Activated CD8-positive, alpha-beta T cell treated with anti-CD3 and anti-CD28 coated beads for 36 hours (primary cell): ENCODE data around the gene GNA12. TPM values are rescaled to one million over a fixed set of nuclear protein-coding genes. Genes with fewer than 3 reads are reported as not detected.
A peak's percentile ranks its signal among the peaks of the same experiment; 100 is the strongest.

Experiments
- ATAC-seq: fragments of 200-7000 bp; cut with Tn5 transposase; one replicate; pipeline ENCODE4 v1.10.0; 2021; ENCODE audit warnings: mild to moderate bottlenecking, moderate library complexity
- CTCF ChIA-PET: fragments of 350-600 bp; sonication (Branson Sonifier 250); formaldehyde crosslinking; loops from one replicate; lab custom pipeline; 2021; ENCODE audit warnings: antibody characterized with exemption; lab: Charles Lee
- POLR2A ChIA-PET: fragments of 350-600 bp; sonication (Branson Sonifier 250); formaldehyde crosslinking; loops from one replicate; lab custom pipeline; 2021; ENCODE audit warnings: antibody characterized with exemption; lab: Charles Lee
- DNase-seq: peaks from one replicate; pipeline ENCODE4 v3.0.0-alpha.2; 2020
- H3K27ac Mint-ChIP-seq: one replicate; pipeline ENCODE4 v1.8.0; 2021; ENCODE audit warnings: mild to moderate bottlenecking, mixed read lengths
- H3K27me3 Mint-ChIP-seq: one replicate; pipeline ENCODE4 v1.8.0; 2021; ENCODE audit warnings: mixed read lengths
- H3K36me3 Mint-ChIP-seq: one replicate; pipeline ENCODE4 v1.8.0; 2021; ENCODE audit warnings: low read depth, mixed read lengths
- H3K4me1 Mint-ChIP-seq: one replicate; pipeline ENCODE4 v1.8.0; 2021; ENCODE audit warnings: low read depth, mixed read lengths
- H3K4me3 Mint-ChIP-seq: one replicate; pipeline ENCODE4 v1.8.0; 2021; ENCODE audit warnings: mild to moderate bottlenecking, moderate library complexity, mixed read lengths
- H3K9me3 Mint-ChIP-seq: one replicate; pipeline ENCODE4 v1.8.0; 2021; ENCODE audit warnings: mixed read lengths
- intact Hi-C: fragments of 100-400 bp; cut with micrococcal nuclease; formaldehyde crosslinking; loops from one replicate; pipeline ENCODE4 v1.10.0; 2022
- total RNA-seq, 2 experiments: library from RNA; stranded (reverse); gene quantifications; one replicate each; pipeline ENCODE4 v1.2.3, GENCODE V29; 2021
- TF ChIP-seq, protein P1 (sequence below): fragments of 200-600 bp; IDR thresholded peaks from one replicate; pipeline ENCODE4 v1.8.0; 2022; ENCODE audit warnings: antibody characterized with exemption, mild to moderate bottlenecking

GNA12 gene
- total RNA-seq, 2 experiments from 2014 or later: 21.0 to 21.1 TPM

DNA sequence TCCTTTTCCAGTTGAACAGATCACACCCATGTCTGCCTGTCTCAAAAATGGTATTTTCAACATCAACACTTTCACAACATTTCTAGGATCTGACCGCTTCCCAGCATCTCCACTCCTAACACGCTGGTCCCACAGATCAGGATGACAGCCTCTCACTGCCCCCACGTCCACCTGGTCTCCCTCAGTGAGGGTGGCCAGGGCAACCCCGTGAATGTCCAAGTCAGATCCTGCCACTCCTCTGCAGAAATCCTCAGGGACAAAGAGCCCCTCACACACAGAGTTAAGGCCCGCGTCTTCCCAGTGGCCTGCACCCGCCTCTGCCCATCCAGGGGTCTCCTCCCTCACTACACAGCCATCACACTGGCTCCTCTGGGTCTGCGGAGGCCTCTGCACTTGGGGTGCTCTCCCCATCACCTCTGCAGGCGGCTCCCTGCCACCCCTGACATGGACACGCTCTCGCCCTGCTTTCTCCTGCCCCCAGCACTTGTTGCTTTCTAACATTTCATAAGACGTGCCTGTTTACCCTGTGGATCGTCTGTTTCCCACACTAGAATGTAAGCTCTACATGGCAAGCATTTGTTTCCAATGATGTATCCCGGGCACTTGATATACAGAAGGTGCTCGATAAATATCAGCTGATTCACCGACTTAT lies 20.0 kb downstream of the GNA12 start:
- TF ChIP-seq, protein P1, sequence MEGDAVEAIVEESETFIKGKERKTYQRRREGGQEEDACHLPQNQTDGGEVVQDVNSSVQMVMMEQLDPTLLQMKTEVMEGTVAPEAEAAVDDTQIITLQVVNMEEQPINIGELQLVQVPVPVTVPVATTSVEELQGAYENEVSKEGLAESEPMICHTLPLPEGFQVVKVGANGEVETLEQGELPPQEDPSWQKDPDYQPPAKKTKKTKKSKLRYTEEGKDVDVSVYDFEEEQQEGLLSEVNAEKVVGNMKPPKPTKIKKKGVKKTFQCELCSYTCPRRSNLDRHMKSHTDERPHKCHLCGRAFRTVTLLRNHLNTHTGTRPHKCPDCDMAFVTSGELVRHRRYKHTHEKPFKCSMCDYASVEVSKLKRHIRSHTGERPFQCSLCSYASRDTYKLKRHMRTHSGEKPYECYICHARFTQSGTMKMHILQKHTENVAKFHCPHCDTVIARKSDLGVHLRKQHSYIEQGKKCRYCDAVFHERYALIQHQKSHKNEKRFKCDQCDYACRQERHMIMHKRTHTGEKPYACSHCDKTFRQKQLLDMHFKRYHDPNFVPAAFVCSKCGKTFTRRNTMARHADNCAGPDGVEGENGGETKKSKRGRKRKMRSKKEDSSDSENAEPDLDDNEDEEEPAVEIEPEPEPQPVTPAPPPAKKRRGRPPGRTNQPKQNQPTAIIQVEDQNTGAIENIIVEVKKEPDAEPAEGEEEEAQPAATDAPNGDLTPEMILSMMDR: no peak
- ChIA-PET CTCF (no interaction called here), POLR2A (interaction anchor here (0.6 kb wide), 1 partner anchor 125 kb away, joined by 3 read pairs; no protein-coding TSS in a partner anchor)
- DNase-seq: no peak
- Mint-ChIP-seq H3K4me1 (peaks cover 39% of the 10 kb centered on the region), H3K27me3 (no peaks in the 10 kb centered on the region), H3K36me3 (no peaks in the 10 kb centered on the region), H3K4me3 (no peak overlapping the region), H3K27ac (no peak overlapping the region), H3K9me3 (no peaks in the 10 kb centered on the region)
- intact Hi-C loops: no loop called here
- ATAC-seq: no peak

DNA sequence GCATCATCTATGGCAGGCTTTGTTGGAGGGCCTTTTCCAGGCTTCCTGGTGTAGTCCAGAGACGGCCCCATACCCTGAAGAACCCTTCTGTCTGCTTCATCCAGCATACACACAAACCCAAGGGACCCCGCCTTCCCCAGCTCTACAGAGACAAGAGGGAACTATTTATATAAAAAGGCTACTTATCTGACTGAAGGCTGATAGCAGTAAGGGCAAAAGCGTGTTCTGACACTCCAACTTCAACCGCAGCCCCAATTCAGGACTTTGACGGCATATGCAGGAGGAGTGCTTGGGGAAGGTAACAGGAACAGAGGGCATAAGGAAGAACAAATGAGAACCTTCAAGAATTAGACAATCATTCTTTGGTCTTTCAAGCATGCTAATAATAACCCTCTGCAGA lies 21.0 kb downstream of the GNA12 start:
- ChIA-PET CTCF (interaction anchor here (0.6 to 1.1 kb wide), 2 partner anchors 37 to 141 kb away, joined by 3 read pairs; no protein-coding TSS in a partner anchor), POLR2A (interaction anchor here (0.5 to 0.6 kb wide), 2 partner anchors 105 to 142 kb away, joined by 3 read pairs; no protein-coding TSS in a partner anchor)
- intact Hi-C loops: no loop called here
- TF ChIP-seq, protein P1: no peak
- Mint-ChIP-seq H3K27me3 (no peaks in the 10 kb centered on the region), H3K9me3 (no peaks in the 10 kb centered on the region), H3K36me3 (no peaks in the 10 kb centered on the region), H3K4me3 (no peak overlapping the region), H3K27ac (no peak overlapping the region), H3K4me1 (peaks cover 44% of the 10 kb centered on the region)
- DNase-seq (no peak), ATAC-seq (no peak)

DNA sequence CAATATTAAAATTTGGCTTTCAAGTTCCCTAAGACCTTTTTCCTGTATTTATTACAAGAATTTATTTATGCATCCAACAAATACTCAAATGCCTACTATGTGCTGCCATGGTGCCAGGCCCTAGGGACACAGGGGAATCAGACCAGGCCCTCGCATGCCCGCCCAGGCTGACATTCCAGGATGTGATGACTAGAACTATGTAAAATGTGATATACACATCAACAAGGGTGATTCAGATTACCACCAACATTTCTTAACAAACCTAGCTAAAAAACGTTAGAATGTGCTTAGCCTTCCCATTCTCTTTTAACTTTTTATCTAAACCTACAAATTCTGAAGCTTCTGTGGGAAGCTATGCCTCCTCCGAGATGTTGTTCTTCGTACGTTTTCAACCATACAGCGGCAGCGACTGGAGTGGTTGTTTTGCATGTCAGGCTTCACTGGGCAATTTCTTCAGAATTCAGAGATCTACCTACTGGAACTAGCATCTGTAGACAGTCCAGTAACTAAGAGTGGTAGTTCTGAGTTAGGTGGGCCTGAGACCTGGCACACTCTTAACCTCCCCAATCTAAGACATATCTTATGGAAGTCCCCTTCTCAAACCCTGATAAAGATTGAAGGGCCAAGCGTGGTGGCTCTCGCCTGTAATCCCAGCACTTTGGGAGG lies 22.1 kb downstream of the GNA12 start:
- POLR2A ChIA-PET: no interaction called here
- Mint-ChIP-seq H3K4me3 (no peak overlapping the region), H3K9me3 (no peaks in the 10 kb centered on the region), H3K27ac (no peak overlapping the region), H3K36me3 (no peaks in the 10 kb centered on the region), H3K27me3 (no peaks in the 10 kb centered on the region), H3K4me1 (peaks cover 44% of the 10 kb centered on the region)
- ATAC-seq (no peak), DNase-seq (no peak)
- CTCF ChIA-PET: interaction anchor here (1.2 kb wide), 1 partner anchor 151 kb away, joined by 4 read pairs; no protein-coding TSS in a partner anchor
- intact Hi-C loops: no loop called here
- TF ChIP-seq, protein P1: no peak

DNA sequence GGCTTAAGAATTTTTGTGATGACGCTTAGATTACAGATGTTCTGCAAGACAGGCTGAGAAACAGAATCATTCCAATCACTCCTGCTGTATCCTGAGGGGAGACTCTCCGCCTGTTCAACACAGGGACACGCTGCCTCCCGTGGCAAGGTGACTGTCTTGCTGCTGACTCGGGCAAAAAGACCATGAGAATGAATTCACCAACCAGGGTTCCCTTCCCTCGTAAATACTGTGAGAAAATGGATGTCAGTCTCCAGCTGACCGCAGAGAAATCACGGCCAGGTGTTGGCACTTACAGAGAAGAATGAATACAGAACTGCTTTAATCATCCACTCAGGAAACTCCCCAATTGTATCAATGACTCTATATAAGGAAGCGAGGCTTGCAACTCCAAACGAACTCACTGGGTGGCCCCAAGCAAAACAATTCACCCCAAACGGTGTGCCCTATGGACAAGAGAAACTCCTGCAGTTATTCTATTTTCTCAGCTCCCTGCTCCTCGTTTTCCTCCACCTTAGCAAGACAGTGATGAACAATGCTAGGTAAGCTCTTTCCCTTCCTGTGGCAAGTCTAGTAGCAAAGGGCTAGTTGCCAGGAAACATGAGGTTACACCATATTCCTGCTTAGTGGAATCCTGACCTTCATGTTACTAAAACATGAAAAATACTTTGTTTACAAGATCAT lies 22.8 kb downstream of the GNA12 start:
- ChIA-PET POLR2A (no interaction called here), CTCF (interaction anchor here (0.9 to 1.2 kb wide), 2 partner anchors 111 to 150 kb away, joined by 3 to 4 read pairs; no protein-coding TSS in a partner anchor)
- H3K27ac Mint-ChIP-seq: no peak overlapping the region
- intact Hi-C loops: no loop called here
- no peaks in the 10 kb centered on the region for H3K27me3 Mint-ChIP-seq
- no peaks in the 10 kb centered on the region for H3K9me3 Mint-ChIP-seq
- H3K4me1 Mint-ChIP-seq: peaks cover 39% of the 10 kb centered on the region
- TF ChIP-seq, protein P1: no peak
- H3K4me3 Mint-ChIP-seq: no peak overlapping the region
- ATAC-seq (peak; percentile 55), DNase-seq (peak; percentile 13)
- H3K36me3 Mint-ChIP-seq: no peaks in the 10 kb centered on the region
